SK-N-SH (cell line): ENCODE data around the gene KNDC1. TPM values are rescaled to one million over a fixed set of nuclear protein-coding genes. Genes with fewer than 3 reads are reported as not detected.

ENCODE experiments used
- CTCF ChIA-PET: fragments of 300-600, 350-600 bp; formaldehyde crosslinking; extraction: SDS; loops from one replicate; lab custom pipeline; 2021; lab: Yijun Ruan, JAX
- POLR2A ChIA-PET: fragments of 350-600 bp; sonication (Branson Sonifier 250); formaldehyde crosslinking; extraction: SDS; loops from one replicate; lab custom pipeline; 2020; ENCODE audit warnings: antibody characterized with exemption, inconsistent platforms; lab: Yijun Ruan, JAX
- DNase-seq: peaks from one replicate; pipeline ENCODE4 v3.0.0; 2012
- H2AFZ ChIP-seq: fragments of 200-600 bp; sonication (generic); 2 replicates; pipeline ENCODE4 v1.8.1; 2016; ENCODE audit warnings: antibody characterized with exemption, mild to moderate bottlenecking, low read depth
- H3F3A ChIP-seq: fragments of 200-600 bp; sonication (generic); replicated peaks from 2 replicates; pipeline ENCODE3; 2016; ENCODE audit warnings: antibody characterized with exemption, mild to moderate bottlenecking; ENCODE audit not compliant: insufficient read depth
- H3K27ac ChIP-seq, 2 experiments: fragments of 200-500 bp in 1 of 2; fragments of 200-600 bp in 1 of 2; sonication (Bioruptor generic) in 1 of 2; sonication (generic), shearing (Covaris generic) in 1 of 2; 2 replicates each; pipeline versions ENCODE4 v1.5.1 to v1.6.1; 2014 to 2016; ENCODE audit warnings: low read depth in 2 of 2, inconsistent platforms in 1 of 2, low read length in 1 of 2, mild to moderate bottlenecking in 1 of 2, mixed read lengths in 1 of 2
- H3K27me3 ChIP-seq: fragments of 200-600 bp; sonication (generic), shearing (Covaris generic); 2 replicates; pipeline ENCODE4 v1.6.1; 2016; ENCODE audit warnings: mixed run types; ENCODE audit not compliant: insufficient read depth
- H3K36me3 ChIP-seq, 2 experiments: fragments of 200-500 bp in 1 of 2; fragments of 200-600 bp in 1 of 2; sonication (Bioruptor generic) in 1 of 2; sonication (generic) in 1 of 2; replicated peaks in 1 of 2; 2 replicates each; pipeline versions ENCODE3 to v1.5.1; 2014 to 2016; ENCODE audit warnings: low read length in 1 of 2, mild to moderate bottlenecking in 1 of 2; ENCODE audit not compliant: insufficient read depth in 2 of 2, control insufficient read depth in 1 of 2
- H3K4me1 ChIP-seq, 2 experiments: fragments of 200-500 bp in 1 of 2; fragments of 200-600 bp in 1 of 2; sonication (Bioruptor generic) in 1 of 2; sonication (generic), shearing (Covaris generic) in 1 of 2; 2 replicates each; pipeline versions ENCODE4 v1.5.1 to v1.6.1; 2014 to 2016; ENCODE audit warnings: low read depth in 1 of 2, low read length in 1 of 2, mixed run types in 1 of 2; ENCODE audit not compliant: insufficient read depth in 2 of 2, control insufficient read depth in 1 of 2
- H3K4me2 ChIP-seq: fragments of 200-600 bp; sonication (generic), shearing (Covaris generic); 2 replicates; pipeline ENCODE4 v1.6.1; 2017; ENCODE audit warnings: mixed run types
- H3K4me3 ChIP-seq, 2 experiments: fragments of 200-500 bp in 1 of 2; fragments of 200-600 bp in 1 of 2; sonication (Bioruptor generic) in 1 of 2; sonication (generic), shearing (Covaris generic) in 1 of 2; 2 replicates each; pipeline versions ENCODE4 v1.5.1 to v1.8.1; 2014 to 2016; ENCODE audit warnings: low read depth in 2 of 2, inconsistent platforms in 1 of 2, low read length in 1 of 2, mild to moderate bottlenecking in 1 of 2, mixed read lengths in 1 of 2, moderate library complexity in 1 of 2
- H3K79me2 ChIP-seq: fragments of 200-600 bp; sonication (generic); 2 replicates; pipeline ENCODE4 v1.8.1; 2017; ENCODE audit warnings: mild to moderate bottlenecking; ENCODE audit not compliant: insufficient read depth
- H3K9ac ChIP-seq: fragments of 200-600 bp; sonication (generic); 2 replicates; pipeline ENCODE4 v1.6.1; 2017; ENCODE audit warnings: mixed run types
- H3K9me2 ChIP-seq: fragments of 200-600 bp; sonication (generic); 2 replicates; pipeline ENCODE4 v1.6.1; 2017; ENCODE audit warnings: mixed run types
- H3K9me3 ChIP-seq: fragments of 200-600 bp; sonication (generic); 2 replicates; pipeline ENCODE4 v1.6.1; 2017; ENCODE audit warnings: mixed run types, mild to moderate bottlenecking, moderate library complexity
- H4K20me1 ChIP-seq: fragments of 200-600 bp; sonication (generic); 2 replicates; pipeline ENCODE4 v1.6.1; 2017; ENCODE audit warnings: mild to moderate bottlenecking, mixed run types; ENCODE audit not compliant: insufficient read depth
- ELF1 ChIP-seq: IDR thresholded peaks from 2 replicates; pipeline ENCODE4 v1.4.0; 2012
- EP300 ChIP-seq, 2 experiments: IDR thresholded peaks; 2 replicates each; pipeline versions ENCODE4 v1.4.0 to v1.6.1; 2012; ENCODE audit warnings: borderline replicate concordance in 1 of 2, low read depth in 1 of 2, low read length in 1 of 2
- EZH2phosphoT487 ChIP-seq: fragments of 200-600 bp; sonication (generic); IDR thresholded peaks from 2 replicates; pipeline ENCODE4 v1.6.1; 2017; ENCODE audit warnings: low read depth, mixed run types, mild to moderate bottlenecking, antibody characterized with exemption, moderate library complexity, borderline replicate concordance
- FOSL2 ChIP-seq: IDR thresholded peaks from 2 replicates; pipeline ENCODE4 v1.4.0; 2012; ENCODE audit warnings: low read depth, mild to moderate bottlenecking, moderate library complexity, borderline replicate concordance
- GABPA ChIP-seq: IDR thresholded peaks from 2 replicates; pipeline ENCODE4 v1.4.0; 2012; ENCODE audit warnings: low read depth, mild to moderate bottlenecking
- IRF3 ChIP-seq: fragments of 150-350 bp; IDR thresholded peaks from 2 replicates; pipeline ENCODE4 v1.6.1; 2016; ENCODE audit warnings: mild to moderate bottlenecking, low read depth, low read length
- MEF2A ChIP-seq: IDR thresholded peaks from 2 replicates; pipeline ENCODE4 v1.4.0; 2012; ENCODE audit warnings: low read depth, borderline replicate concordance
- NFIC ChIP-seq: IDR thresholded peaks from 2 replicates; pipeline ENCODE4 v1.4.0; 2012; ENCODE audit warnings: borderline replicate concordance
- RCOR1 ChIP-seq: fragments of 150-350 bp; IDR thresholded peaks from 2 replicates; pipeline ENCODE4 v1.6.1; 2017; ENCODE audit warnings: antibody characterized with exemption, low read length
- RFX5 ChIP-seq: IDR thresholded peaks from 2 replicates; pipeline ENCODE4 v1.6.1; 2012; ENCODE audit warnings: mild to moderate bottlenecking, improper control_type of control experiment, low read length
- RXRA ChIP-seq: IDR thresholded peaks from 2 replicates; pipeline ENCODE4 v1.4.0; 2012; ENCODE audit warnings: low read depth, mild to moderate bottlenecking, borderline replicate concordance
- SIN3A ChIP-seq: IDR thresholded peaks from 2 replicates; pipeline ENCODE4 v1.6.1; 2012; ENCODE audit warnings: low read depth, mild to moderate bottlenecking, low read length, moderate library complexity, borderline replicate concordance
- SMC3 ChIP-seq: IDR thresholded peaks from 2 replicates; pipeline ENCODE4 v1.6.1; 2012; ENCODE audit warnings: low read depth, low read length, improper control_type of control experiment
- TAF1 ChIP-seq: IDR thresholded peaks from 2 replicates; pipeline ENCODE4 v1.6.1; 2012; ENCODE audit warnings: low read depth, mild to moderate bottlenecking, low read length, moderate library complexity, borderline replicate concordance
- TEAD4 ChIP-seq: IDR thresholded peaks from 2 replicates; pipeline ENCODE4 v1.4.0; 2012; ENCODE audit warnings: mild to moderate bottlenecking, borderline replicate concordance; ENCODE audit not compliant: insufficient read depth
- WGBS: methylation state at CpG from one replicate; pipeline ENCODE4 v1.1.6; 2017; ENCODE audit warnings: low lambda C conversion rate; 5-methylcytosine and 5-hydroxymethylcytosine counted together
- polyA plus RNA-seq, 3 experiments: library from polyadenylated mRNA; depleted of rRNA; stranded (reverse); fragments of >200 nt; gene quantifications; 2 replicates each; pipeline ENCODE4 v1.2.3, GENCODE V29; 2012
- TF ChIP-seq, protein P1 (sequence below): IDR thresholded peaks from 2 replicates; pipeline ENCODE4 v1.4.0; 2012; ENCODE audit warnings: low read depth, borderline replicate concordance
- TF ChIP-seq, protein P2 (sequence below): IDR thresholded peaks from 2 replicates; pipeline ENCODE4 v1.4.0; 2012; ENCODE audit warnings: low read depth
- TF ChIP-seq, protein P3 (sequence below): IDR thresholded peaks from 2 replicates; pipeline ENCODE4; 2012

KNDC1 gene
- polyA plus RNA-seq, 1 of the 3 experiments (the other 2 are of a cell fraction): 1.4 TPM

GRCh38 chr10:133113847-133114246, 46.2 kb upstream of the KNDC1 start:
- Histone ChIP-seq H3K4me1 (no peaks in the 10 kb centered on the region), H3K27ac (no peak overlapping the region), H3K9me2 (no peaks in the 10 kb centered on the region), H3K27me3 (no peaks in the 10 kb centered on the region), H3K36me3 (no peaks in the 10 kb centered on the region), H3K9ac (no peak overlapping the region), H3K4me2 (no peak overlapping the region), H3K4me3 (no peak overlapping the region), H3F3A (no peaks in the 10 kb centered on the region), H4K20me1 (no peaks in the 10 kb centered on the region), H3K79me2 (no peaks in the 10 kb centered on the region), H3K9me3 (no peaks in the 10 kb centered on the region), H2AFZ (no peak overlapping the region)
- TF ChIP-seq RFX5 (no peak), ELF1 (no peak), TEAD4 (no peak), MEF2A (no peak), EP300 (IDR thresholded peaks at IDR 0.05; ENCODE audit: borderline replicate concordance in 1 of 2, low read depth in 1 of 2, low read length in 1 of 2) (no peak), GABPA (no peak), SIN3A (no peak), NFIC (no peak), RCOR1 (no peak), TAF1 (no peak), EZH2phosphoT487 (no peak), FOSL2 (no peak), RXRA (no peak), SMC3 (no peak), IRF3 (no peak)
- TF ChIP-seq, protein P1, sequence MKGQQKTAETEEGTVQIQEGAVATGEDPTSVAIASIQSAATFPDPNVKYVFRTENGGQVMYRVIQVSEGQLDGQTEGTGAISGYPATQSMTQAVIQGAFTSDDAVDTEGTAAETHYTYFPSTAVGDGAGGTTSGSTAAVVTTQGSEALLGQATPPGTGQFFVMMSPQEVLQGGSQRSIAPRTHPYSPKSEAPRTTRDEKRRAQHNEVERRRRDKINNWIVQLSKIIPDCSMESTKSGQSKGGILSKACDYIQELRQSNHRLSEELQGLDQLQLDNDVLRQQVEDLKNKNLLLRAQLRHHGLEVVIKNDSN: no peak
- TF ChIP-seq, protein P2, sequence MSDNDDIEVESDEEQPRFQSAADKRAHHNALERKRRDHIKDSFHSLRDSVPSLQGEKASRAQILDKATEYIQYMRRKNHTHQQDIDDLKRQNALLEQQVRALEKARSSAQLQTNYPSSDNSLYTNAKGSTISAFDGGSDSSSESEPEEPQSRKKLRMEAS: no peak
- TF ChIP-seq, protein P3, sequence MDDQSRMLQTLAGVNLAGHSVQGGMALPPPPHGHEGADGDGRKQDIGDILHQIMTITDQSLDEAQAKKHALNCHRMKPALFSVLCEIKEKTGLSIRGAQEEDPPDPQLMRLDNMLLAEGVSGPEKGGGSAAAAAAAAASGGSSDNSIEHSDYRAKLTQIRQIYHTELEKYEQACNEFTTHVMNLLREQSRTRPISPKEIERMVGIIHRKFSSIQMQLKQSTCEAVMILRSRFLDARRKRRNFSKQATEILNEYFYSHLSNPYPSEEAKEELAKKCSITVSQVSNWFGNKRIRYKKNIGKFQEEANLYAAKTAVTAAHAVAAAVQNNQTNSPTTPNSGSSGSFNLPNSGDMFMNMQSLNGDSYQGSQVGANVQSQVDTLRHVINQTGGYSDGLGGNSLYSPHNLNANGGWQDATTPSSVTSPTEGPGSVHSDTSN: no peak
- ChIA-PET CTCF (interaction anchor here (0.7 to 1.1 kb wide), 3 partner anchors 11 to 302 kb away, joined by 3 read pairs; no protein-coding TSS in a partner anchor), POLR2A (no interaction called here)
- 37% methylated on average over 4 of the region's 12 CpGs for WGBS
- DNase-seq: no peak
